ENCODE results near the gene MEX3C.

The MEX3C gene

GRCh38 chr18:51188024-51188701 is 9.3 kb downstream of the MEX3C start:
- no peak overlapping the region for H3K4me2 ChIP-seq (ENCODE audit: low read length)
- no peak overlapping the region for H3K9ac ChIP-seq (ENCODE audit: low read depth, low read length)
- H3K27me3 ChIP-seq (ENCODE audit: control insufficient read depth, insufficient read depth, low read length): no peaks in the 10 kb centered on the region
- H3K4me1 ChIP-seq (ENCODE audit: control insufficient read depth, insufficient read depth, low read length): peaks cover 35% of the 10 kb centered on the region
- H3K9me3 ChIP-seq (replicated peaks; ENCODE audit: low read length): no peaks in the 10 kb centered on the region
- no peak overlapping the region for H3K4me3 ChIP-seq (ENCODE audit: low read length)
- H3K36me3 ChIP-seq (ENCODE audit: insufficient read depth, low read length): peaks cover 8% of the 10 kb centered on the region

GRCh38 chr18:51185075-51185474 is 12.4 kb downstream of the MEX3C start:
- Histone ChIP-seq H3K36me3 (ENCODE audit: insufficient read depth, low read length) (peaks cover 8% of the 10 kb centered on the region), H3K9me3 (replicated peaks; ENCODE audit: low read length) (no peaks in the 10 kb centered on the region), H3K4me1 (ENCODE audit: control insufficient read depth, insufficient read depth, low read length) (peaks cover 9% of the 10 kb centered on the region), H3K4me3 (ENCODE audit: low read length) (no peak overlapping the region), H3K4me2 (ENCODE audit: low read length) (no peak overlapping the region), H3K9ac (ENCODE audit: low read depth, low read length) (no peak overlapping the region), H3K27me3 (ENCODE audit: control insufficient read depth, insufficient read depth, low read length) (no peaks in the 10 kb centered on the region)

GRCh38 chr18:51184091-51184457 is 13.4 kb downstream of the MEX3C start:
- no peak overlapping the region for H3K9ac ChIP-seq (ENCODE audit: low read depth, low read length)
- H3K4me2 ChIP-seq (ENCODE audit: low read length): no peak overlapping the region
- H3K9me3 ChIP-seq (replicated peaks; ENCODE audit: low read length): no peaks in the 10 kb centered on the region
- H3K27me3 ChIP-seq (ENCODE audit: control insufficient read depth, insufficient read depth, low read length): no peaks in the 10 kb centered on the region
- peaks cover 8% of the 10 kb centered on the region for H3K36me3 ChIP-seq (ENCODE audit: insufficient read depth, low read length)
- H3K4me3 ChIP-seq (ENCODE audit: low read length): no peak overlapping the region
- peaks cover 9% of the 10 kb centered on the region for H3K4me1 ChIP-seq (ENCODE audit: control insufficient read depth, insufficient read depth, low read length)

GRCh38 chr18:51183372-51184090 is 13.9 kb downstream of the MEX3C start:
- Histone ChIP-seq H3K4me3 (ENCODE audit: low read length) (no peak overlapping the region), H3K9ac (ENCODE audit: low read depth, low read length) (no peak overlapping the region), H3K36me3 (ENCODE audit: insufficient read depth, low read length) (peaks cover 8% of the 10 kb centered on the region), H3K27me3 (ENCODE audit: control insufficient read depth, insufficient read depth, low read length) (no peaks in the 10 kb centered on the region), H3K9me3 (replicated peaks; ENCODE audit: low read length) (no peaks in the 10 kb centered on the region), H3K4me1 (ENCODE audit: control insufficient read depth, insufficient read depth, low read length) (peaks cover 9% of the 10 kb centered on the region), H3K4me2 (ENCODE audit: low read length) (no peak overlapping the region)

GRCh38 chr18:51182824-51183223 is 14.7 kb downstream of the MEX3C start:
- Histone ChIP-seq H3K4me1 (ENCODE audit: control insufficient read depth, insufficient read depth, low read length) (peaks cover 9% of the 10 kb centered on the region), H3K4me2 (ENCODE audit: low read length) (no peak overlapping the region), H3K36me3 (ENCODE audit: insufficient read depth, low read length) (peaks cover 4% of the 10 kb centered on the region), H3K4me3 (ENCODE audit: low read length) (no peak overlapping the region), H3K9me3 (replicated peaks; ENCODE audit: low read length) (no peaks in the 10 kb centered on the region), H3K9ac (ENCODE audit: low read depth, low read length) (no peak overlapping the region), H3K27me3 (ENCODE audit: control insufficient read depth, insufficient read depth, low read length) (no peaks in the 10 kb centered on the region)

- no peak overlapping the region for H3K4me3 ChIP-seq (ENCODE audit: low read length)
- H3K9ac ChIP-seq (ENCODE audit: low read depth, low read length): no peak overlapping the region
- no peaks in the 10 kb centered on the region for H3K9me3 ChIP-seq (replicated peaks; ENCODE audit: low read length)
- H3K36me3 ChIP-seq (ENCODE audit: insufficient read depth, low read length): peaks cover 13% of the 10 kb centered on the region
- H3K4me1 ChIP-seq (ENCODE audit: control insufficient read depth, insufficient read depth, low read length): no peaks in the 10 kb centered on the region
- H3K4me2 ChIP-seq (ENCODE audit: low read length): no peak overlapping the region
- no peaks in the 10 kb centered on the region for H3K27me3 ChIP-seq (ENCODE audit: control insufficient read depth, insufficient read depth, low read length)
These were observed 25.7 kb downstream of the MEX3C start for GRCh38 chr18:51171625-51172259.

GRCh38 chr18:51171223-51171622 is 26.3 kb downstream of the MEX3C start:
- H3K4me1 ChIP-seq (ENCODE audit: control insufficient read depth, insufficient read depth, low read length): no peaks in the 10 kb centered on the region
- no peak overlapping the region for H3K4me3 ChIP-seq (ENCODE audit: low read length)
- no peak overlapping the region for H3K9ac ChIP-seq (ENCODE audit: low read depth, low read length)
- H3K9me3 ChIP-seq (replicated peaks; ENCODE audit: low read length): no peaks in the 10 kb centered on the region
- no peaks in the 10 kb centered on the region for H3K27me3 ChIP-seq (ENCODE audit: control insufficient read depth, insufficient read depth, low read length)
- H3K36me3 ChIP-seq (ENCODE audit: insufficient read depth, low read length): peaks cover 8% of the 10 kb centered on the region
- H3K4me2 ChIP-seq (ENCODE audit: low read length): no peak overlapping the region

GRCh38 chr18:51170664-51171063 is 26.8 kb downstream of the MEX3C start:
- Histone ChIP-seq H3K27me3 (ENCODE audit: control insufficient read depth, insufficient read depth, low read length) (no peaks in the 10 kb centered on the region), H3K9ac (ENCODE audit: low read depth, low read length) (no peak overlapping the region), H3K4me2 (ENCODE audit: low read length) (no peak overlapping the region), H3K4me3 (ENCODE audit: low read length) (no peak overlapping the region), H3K4me1 (ENCODE audit: control insufficient read depth, insufficient read depth, low read length) (no peaks in the 10 kb centered on the region), H3K36me3 (ENCODE audit: insufficient read depth, low read length) (peaks cover 3% of the 10 kb centered on the region), H3K9me3 (replicated peaks; ENCODE audit: low read length) (no peaks in the 10 kb centered on the region)

- Histone ChIP-seq H3K4me3 (ENCODE audit: low read length) (no peak overlapping the region), H3K9me3 (replicated peaks; ENCODE audit: low read length) (no peaks in the 10 kb centered on the region), H3K9ac (ENCODE audit: low read depth, low read length) (no peak overlapping the region), H3K27me3 (ENCODE audit: control insufficient read depth, insufficient read depth, low read length) (no peaks in the 10 kb centered on the region), H3K36me3 (ENCODE audit: insufficient read depth, low read length) (no peaks in the 10 kb centered on the region), H3K4me1 (ENCODE audit: control insufficient read depth, insufficient read depth, low read length) (peaks cover 3% of the 10 kb centered on the region), H3K4me2 (ENCODE audit: low read length) (no peak overlapping the region)
These were observed 27.8 kb downstream of the MEX3C start for GRCh38 chr18:51169731-51170130.

- Histone ChIP-seq H3K36me3 (ENCODE audit: insufficient read depth, low read length) (no peaks in the 10 kb centered on the region), H3K27me3 (ENCODE audit: control insufficient read depth, insufficient read depth, low read length) (no peaks in the 10 kb centered on the region), H3K4me2 (ENCODE audit: low read length) (no peak overlapping the region), H3K9me3 (replicated peaks; ENCODE audit: low read length) (no peaks in the 10 kb centered on the region), H3K9ac (ENCODE audit: low read depth, low read length) (no peak overlapping the region), H3K4me1 (ENCODE audit: control insufficient read depth, insufficient read depth, low read length) (peaks cover 7% of the 10 kb centered on the region), H3K4me3 (ENCODE audit: low read length) (no peak overlapping the region)
These were observed 28.4 kb downstream of the MEX3C start for GRCh38 chr18:51168960-51169662.

- Histone ChIP-seq H3K4me3 (ENCODE audit: low read length) (no peak overlapping the region), H3K4me2 (ENCODE audit: low read length) (no peak overlapping the region), H3K9me3 (replicated peaks; ENCODE audit: low read length) (no peaks in the 10 kb centered on the region), H3K36me3 (ENCODE audit: insufficient read depth, low read length) (no peaks in the 10 kb centered on the region), H3K4me1 (ENCODE audit: control insufficient read depth, insufficient read depth, low read length) (peaks cover 7% of the 10 kb centered on the region), H3K9ac (ENCODE audit: low read depth, low read length) (no peak overlapping the region), H3K27me3 (ENCODE audit: control insufficient read depth, insufficient read depth, low read length) (no peaks in the 10 kb centered on the region)
These were observed 29.3 kb downstream of the MEX3C start for GRCh38 chr18:51168026-51168742.

All from skeletal muscle satellite cell (primary cell).